MM.1S (cell line): ENCODE data around the gene GPRC6A.

Source experiments
- DNase-seq: peaks from one replicate; pipeline ENCODE4 v3.0.0-alpha.2; 2015
- H2AFZ ChIP-seq: fragments of 300-600 bp; sonication (generic); 2 replicates; pipeline ENCODE4 v1.6.0; 2016; ENCODE audit warnings: antibody characterized with exemption, low read length
- H3F3A ChIP-seq: fragments of 300-600 bp; sonication (generic); 2 replicates; pipeline ENCODE4 v1.6.1; 2016; ENCODE audit warnings: mild to moderate bottlenecking, antibody characterized with exemption, low read length, moderate library complexity, mixed read lengths; ENCODE audit not compliant: insufficient read depth
- H3K27ac ChIP-seq: fragments of 300-600 bp; sonication (generic); 2 replicates; pipeline ENCODE4 v1.5.1; 2016; ENCODE audit warnings: mild to moderate bottlenecking, low read length
- H3K27me3 ChIP-seq: fragments of 300-600 bp; sonication (generic); replicated peaks from 2 replicates; pipeline ENCODE4 v1.6.0; 2016; ENCODE audit warnings: low read length; ENCODE audit not compliant: insufficient read depth
- H3K36me3 ChIP-seq: fragments of 300-600 bp; sonication (generic); replicated peaks from 2 replicates; pipeline ENCODE4 v1.6.1; 2016; ENCODE audit warnings: mild to moderate bottlenecking, low read length, mixed read lengths; ENCODE audit not compliant: insufficient read depth
- H3K4me1 ChIP-seq: fragments of 300-600 bp; sonication (generic); 2 replicates; pipeline ENCODE4 v1.6.1; 2016; ENCODE audit warnings: low read length, mixed read lengths
- H3K4me2 ChIP-seq: fragments of 300-600 bp; sonication (generic); 2 replicates; pipeline ENCODE4 v1.6.0; 2016; ENCODE audit warnings: low read depth, low read length
- H3K4me3 ChIP-seq: fragments of 300-600 bp; sonication (generic); 2 replicates; pipeline ENCODE4 v1.5.1; 2016; ENCODE audit warnings: low read length, mixed read lengths
- H3K79me2 ChIP-seq: fragments of 300-600 bp; sonication (generic); 2 replicates; pipeline ENCODE4 v1.6.1; 2016; ENCODE audit warnings: mixed run types, low read length, mixed read lengths
- H3K9ac ChIP-seq: fragments of 300-600 bp; sonication (generic); 2 replicates; pipeline ENCODE4 v1.6.1; 2016; ENCODE audit warnings: low read length, mixed read lengths
- H3K9me2 ChIP-seq: fragments of 300-600 bp; sonication (generic); replicated peaks from 2 replicates; pipeline ENCODE4 v1.6.1; 2016; ENCODE audit warnings: mild to moderate bottlenecking, low read length, mixed read lengths; ENCODE audit not compliant: insufficient read depth
- H3K9me3 ChIP-seq: fragments of 300-600 bp; sonication (generic); replicated peaks from 2 replicates; pipeline ENCODE4 v1.6.1; 2016; ENCODE audit warnings: mild to moderate bottlenecking, low read length, mixed read lengths; ENCODE audit not compliant: insufficient read depth
- H4K20me1 ChIP-seq: fragments of 300-600 bp; sonication (generic); 2 replicates; pipeline ENCODE4 v1.6.1; 2016; ENCODE audit warnings: mild to moderate bottlenecking, low read length, moderate library complexity, mixed read lengths; ENCODE audit not compliant: insufficient read depth
- EZH2 ChIP-seq: fragments of 300-600 bp; sonication (generic); optimal IDR thresholded peaks from 2 replicates; pipeline ENCODE3; 2017; ENCODE audit warnings: low read depth, mild to moderate bottlenecking, antibody characterized with exemption, low read length, mixed read lengths
- EZH2phosphoT487 ChIP-seq: fragments of 300-600 bp; sonication (generic); IDR thresholded peaks from 2 replicates; pipeline ENCODE4 v1.6.1; 2018; ENCODE audit warnings: antibody characterized with exemption, low read length
- TF ChIP-seq, protein P1 (sequence below): fragments of 300-600 bp; sonication (generic); IDR thresholded peaks from 2 replicates; pipeline ENCODE4 v1.5.1; 2016; ENCODE audit warnings: antibody characterized with exemption, low read length, mixed read lengths

The GPRC6A gene, protein sequence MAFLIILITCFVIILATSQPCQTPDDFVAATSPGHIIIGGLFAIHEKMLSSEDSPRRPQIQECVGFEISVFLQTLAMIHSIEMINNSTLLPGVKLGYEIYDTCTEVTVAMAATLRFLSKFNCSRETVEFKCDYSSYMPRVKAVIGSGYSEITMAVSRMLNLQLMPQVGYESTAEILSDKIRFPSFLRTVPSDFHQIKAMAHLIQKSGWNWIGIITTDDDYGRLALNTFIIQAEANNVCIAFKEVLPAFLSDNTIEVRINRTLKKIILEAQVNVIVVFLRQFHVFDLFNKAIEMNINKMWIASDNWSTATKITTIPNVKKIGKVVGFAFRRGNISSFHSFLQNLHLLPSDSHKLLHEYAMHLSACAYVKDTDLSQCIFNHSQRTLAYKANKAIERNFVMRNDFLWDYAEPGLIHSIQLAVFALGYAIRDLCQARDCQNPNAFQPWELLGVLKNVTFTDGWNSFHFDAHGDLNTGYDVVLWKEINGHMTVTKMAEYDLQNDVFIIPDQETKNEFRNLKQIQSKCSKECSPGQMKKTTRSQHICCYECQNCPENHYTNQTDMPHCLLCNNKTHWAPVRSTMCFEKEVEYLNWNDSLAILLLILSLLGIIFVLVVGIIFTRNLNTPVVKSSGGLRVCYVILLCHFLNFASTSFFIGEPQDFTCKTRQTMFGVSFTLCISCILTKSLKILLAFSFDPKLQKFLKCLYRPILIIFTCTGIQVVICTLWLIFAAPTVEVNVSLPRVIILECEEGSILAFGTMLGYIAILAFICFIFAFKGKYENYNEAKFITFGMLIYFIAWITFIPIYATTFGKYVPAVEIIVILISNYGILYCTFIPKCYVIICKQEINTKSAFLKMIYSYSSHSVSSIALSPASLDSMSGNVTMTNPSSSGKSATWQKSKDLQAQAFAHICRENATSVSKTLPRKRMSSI

GRCh38 chr6:116828983-116829382 lies at the start of gene GPRC6A:
GPRC6A (minus strand) TSS chr6:116829083; CDS start chr6:116829013, 70 bp downstream.
- H3K9me2 ChIP-seq = no peaks in the 10 kb centered on the region
- no peak within 1 kb of the TSS for H3K4me2 ChIP-seq
- no peak within 1 kb of the TSS for H3K4me3 ChIP-seq
- no peaks in the 10 kb centered on the region for H3K9me3 ChIP-seq
- no peaks in the 10 kb centered on the region for H3F3A ChIP-seq
- DNase-seq = no peak
- no peaks in the 10 kb centered on the region for H3K79me2 ChIP-seq
- H3K27me3 ChIP-seq = no peaks in the 10 kb centered on the region
- TF ChIP-seq, protein P1, sequence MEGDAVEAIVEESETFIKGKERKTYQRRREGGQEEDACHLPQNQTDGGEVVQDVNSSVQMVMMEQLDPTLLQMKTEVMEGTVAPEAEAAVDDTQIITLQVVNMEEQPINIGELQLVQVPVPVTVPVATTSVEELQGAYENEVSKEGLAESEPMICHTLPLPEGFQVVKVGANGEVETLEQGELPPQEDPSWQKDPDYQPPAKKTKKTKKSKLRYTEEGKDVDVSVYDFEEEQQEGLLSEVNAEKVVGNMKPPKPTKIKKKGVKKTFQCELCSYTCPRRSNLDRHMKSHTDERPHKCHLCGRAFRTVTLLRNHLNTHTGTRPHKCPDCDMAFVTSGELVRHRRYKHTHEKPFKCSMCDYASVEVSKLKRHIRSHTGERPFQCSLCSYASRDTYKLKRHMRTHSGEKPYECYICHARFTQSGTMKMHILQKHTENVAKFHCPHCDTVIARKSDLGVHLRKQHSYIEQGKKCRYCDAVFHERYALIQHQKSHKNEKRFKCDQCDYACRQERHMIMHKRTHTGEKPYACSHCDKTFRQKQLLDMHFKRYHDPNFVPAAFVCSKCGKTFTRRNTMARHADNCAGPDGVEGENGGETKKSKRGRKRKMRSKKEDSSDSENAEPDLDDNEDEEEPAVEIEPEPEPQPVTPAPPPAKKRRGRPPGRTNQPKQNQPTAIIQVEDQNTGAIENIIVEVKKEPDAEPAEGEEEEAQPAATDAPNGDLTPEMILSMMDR = no peak
- TF ChIP-seq EZH2 = no peak
- TF ChIP-seq EZH2phosphoT487 = no peak
- H3K4me1 ChIP-seq = no peaks in the 10 kb centered on the region
- H4K20me1 ChIP-seq = no peaks in the 10 kb centered on the region
- no peaks in the 10 kb centered on the region for H3K36me3 ChIP-seq
- H2AFZ ChIP-seq = no peak within 1 kb of the TSS
- H3K27ac ChIP-seq = no peak within 1 kb of the TSS
- no peak within 1 kb of the TSS for H3K9ac ChIP-seq

DNA sequence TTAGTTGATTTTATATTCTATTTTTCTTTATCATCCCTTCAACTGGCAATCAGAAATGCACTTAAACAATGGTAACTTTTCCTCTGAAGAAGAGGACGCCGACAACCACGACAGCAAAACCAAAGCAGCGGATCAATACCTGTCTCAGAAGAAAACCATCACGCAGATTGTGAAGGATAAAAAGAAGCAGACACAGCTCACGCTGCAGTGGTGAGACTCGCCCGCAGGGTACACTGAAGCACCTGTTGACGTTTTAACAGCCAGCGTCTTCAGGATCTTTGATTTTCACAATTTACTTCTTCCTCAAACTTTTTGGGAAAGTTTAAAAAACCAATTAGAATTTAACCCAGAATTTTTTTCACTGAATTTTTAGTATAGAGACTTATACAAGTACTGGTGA lies 48.9 kb upstream of the GPRC6A start:
- Histone ChIP-seq H3K27ac (no peak overlapping the region), H3F3A (no peaks in the 10 kb centered on the region), H3K4me1 (no peaks in the 10 kb centered on the region), H3K36me3 (no peaks in the 10 kb centered on the region), H2AFZ (no peak overlapping the region), H3K4me2 (no peak overlapping the region), H3K79me2 (no peaks in the 10 kb centered on the region), H4K20me1 (no peaks in the 10 kb centered on the region), H3K4me3 (no peak overlapping the region), H3K9ac (no peak overlapping the region), H3K27me3 (no peaks in the 10 kb centered on the region), H3K9me3 (no peaks in the 10 kb centered on the region), H3K9me2 (no peaks in the 10 kb centered on the region)
- TF ChIP-seq EZH2phosphoT487 (no peak), EZH2 (no peak)
- TF ChIP-seq, protein P1 = no peak
- no peak for DNase-seq

GRCh38 chr6:116876635-116877611 lies 48.0 kb upstream of the GPRC6A start, which contains the start of gene RFX6:
RFX6 (plus strand) TSS chr6:116877242; CDS start chr6:116877276, 34 bp downstream.
- H3K4me2 ChIP-seq = peak within 1 kb of the TSS; percentile 41; the same call in 1 of the 2 replicates
- no peaks in the 10 kb centered on the region for H3K79me2 ChIP-seq
- no peaks in the 10 kb centered on the region for H3K9me3 ChIP-seq
- H3K4me3 ChIP-seq = peak within 1 kb of the TSS; percentile 37; the same call in 1 of the 2 replicates
- H3K36me3 ChIP-seq = no peaks in the 10 kb centered on the region
- no peaks in the 10 kb centered on the region for H3F3A ChIP-seq
- no peaks in the 10 kb centered on the region for H4K20me1 ChIP-seq
- no peak within 1 kb of the TSS for H2AFZ ChIP-seq
- H3K27me3 ChIP-seq = no peaks in the 10 kb centered on the region
- no peak within 1 kb of the TSS for H3K9ac ChIP-seq
- no peaks in the 10 kb centered on the region for H3K9me2 ChIP-seq
- H3K27ac ChIP-seq = no peak within 1 kb of the TSS
- TF ChIP-seq, protein P1 = no peak
- TF ChIP-seq EZH2phosphoT487 (no peak), EZH2 (no peak)
- H3K4me1 ChIP-seq = no peaks in the 10 kb centered on the region
- DNase-seq = no peak
